Stimulated activated CD8-positive, alpha-beta memory T cell treated with anti-CD3 and anti-CD28 coated beads, Interleukin-2, amount 100 ng/mL, for 48 hours (primary cell): ENCODE data around the gene ZSCAN9.

Source experiments
- DNase-seq, 2 donors: peaks; one replicate each; pipeline ENCODE4 v3.0.0-alpha.2; 2020; ENCODE audit warnings: low read depth in 2 of 2

The ZSCAN9 gene

DNA sequence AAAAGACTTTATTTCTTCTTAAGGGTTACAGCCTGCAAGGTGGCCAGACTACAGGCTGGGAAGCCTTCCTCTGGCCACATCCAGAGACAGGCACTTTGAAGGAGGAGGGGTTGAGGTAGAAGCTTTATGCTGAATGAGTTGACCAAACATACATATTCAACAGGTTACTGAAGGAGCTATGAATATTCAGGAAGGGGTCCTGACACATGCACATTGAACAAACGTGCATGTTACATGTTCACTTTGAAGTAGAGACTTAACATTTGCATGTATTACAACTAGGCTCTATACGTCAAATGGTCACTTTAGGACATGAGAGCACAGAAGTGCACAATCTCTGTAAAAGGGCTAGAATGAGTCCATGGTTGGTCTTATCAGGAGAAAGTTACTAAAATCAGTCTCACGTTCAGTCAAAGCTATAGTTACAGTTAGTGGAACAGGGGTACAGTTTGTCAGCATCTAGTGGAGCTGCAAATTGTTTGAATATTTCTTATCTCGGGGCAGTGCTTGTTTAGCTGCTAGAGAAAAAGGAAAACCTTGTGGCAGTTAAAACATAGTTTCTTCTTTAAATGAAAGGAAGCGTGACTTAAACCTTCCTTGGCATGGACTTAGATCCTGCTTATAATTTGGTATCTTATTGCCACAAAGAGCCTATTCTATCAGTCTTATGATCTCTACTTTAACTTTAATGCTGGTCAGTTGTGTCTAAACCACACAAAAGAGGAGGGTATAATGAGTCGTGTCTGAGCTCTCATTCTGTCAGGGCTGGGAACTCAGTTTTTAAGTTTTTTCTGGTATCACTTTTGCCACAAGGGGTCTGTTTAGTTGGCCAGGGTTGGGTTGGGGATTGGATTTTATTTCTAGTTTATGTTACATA is 4.6 kb upstream of the ZSCAN9 start:
- DNase-seq: no peak

DNA sequence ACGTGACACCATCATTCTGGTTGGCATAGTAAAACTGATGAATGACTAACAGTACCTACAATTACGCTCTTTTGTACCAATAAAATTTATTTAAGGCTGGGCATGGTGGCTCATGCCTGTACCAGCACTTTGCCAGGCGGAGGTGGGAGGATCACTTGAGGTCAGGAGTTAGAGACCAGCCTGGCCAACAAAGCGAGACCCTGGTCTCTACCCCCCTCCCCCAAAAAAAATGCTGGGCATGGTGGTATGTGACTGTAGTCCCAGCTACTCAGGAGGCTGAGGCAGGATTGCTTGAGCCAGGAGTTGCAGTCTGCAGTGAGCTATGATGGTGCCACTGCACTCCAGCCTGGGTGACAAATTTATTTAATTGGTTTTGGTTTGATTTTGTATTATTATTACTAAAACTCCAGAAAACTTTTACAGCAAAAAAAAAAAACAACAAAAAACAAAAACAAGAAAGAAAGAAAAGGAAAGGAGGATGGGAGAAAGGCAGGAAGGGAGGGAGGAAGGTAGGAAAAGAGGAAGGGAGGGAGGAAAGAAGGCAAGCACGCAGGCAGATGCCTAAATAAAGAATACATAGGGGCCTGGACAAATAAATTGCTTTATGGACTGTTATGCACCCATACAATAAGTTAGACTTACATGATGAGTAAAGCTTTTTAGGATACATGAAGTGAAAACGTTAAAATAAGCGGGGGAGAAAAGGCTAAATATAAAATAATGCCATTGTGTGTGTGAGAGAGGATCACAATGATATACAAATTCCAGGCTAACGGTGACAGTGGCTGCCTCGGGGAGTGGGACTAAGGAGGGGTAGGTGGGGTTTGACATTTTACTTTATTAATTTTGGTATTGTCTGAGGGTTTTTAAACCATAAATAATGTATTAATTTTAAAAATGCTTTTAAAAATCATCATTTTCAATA is 682 bp upstream of the ZSCAN9 start:
- DNase-seq: no peak

DNA sequence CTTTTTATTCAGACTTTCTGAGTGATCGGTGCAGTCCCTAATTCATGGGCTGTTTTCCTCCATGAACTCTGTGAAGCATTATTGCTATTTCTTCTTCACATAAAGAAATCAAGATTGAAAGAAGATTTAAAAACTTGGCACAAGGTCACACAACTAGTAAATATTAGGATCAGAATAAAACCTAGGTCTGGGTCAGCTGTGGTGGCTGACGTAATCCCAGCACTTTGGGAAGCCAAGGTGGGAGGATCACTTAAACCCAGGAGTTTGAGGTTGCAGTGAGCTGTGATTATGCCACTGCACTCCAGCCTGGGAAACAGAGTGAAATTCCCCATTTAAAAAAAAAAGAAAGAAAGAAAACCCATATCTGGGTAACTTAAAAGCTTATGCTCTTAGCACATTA is 1.4 kb downstream of the ZSCAN9 start:
- DNase-seq: no peak

DNA sequence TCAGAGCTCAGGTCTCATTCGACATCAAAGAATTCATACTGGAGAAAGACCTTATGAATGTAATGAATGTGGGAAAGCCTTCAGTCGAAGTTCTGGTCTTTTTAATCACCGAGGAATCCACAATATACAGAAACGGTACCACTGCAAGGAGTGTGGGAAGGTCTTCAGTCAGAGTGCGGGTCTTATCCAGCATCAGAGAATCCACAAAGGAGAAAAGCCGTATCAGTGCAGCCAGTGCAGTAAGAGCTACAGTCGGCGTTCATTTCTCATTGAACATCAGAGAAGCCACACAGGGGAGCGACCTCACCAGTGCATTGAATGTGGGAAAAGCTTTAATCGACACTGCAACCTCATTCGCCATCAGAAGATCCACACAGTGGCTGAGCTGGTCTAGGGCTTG is 7.7 kb downstream of the ZSCAN9 start:
- DNase-seq: no peak

DNA sequence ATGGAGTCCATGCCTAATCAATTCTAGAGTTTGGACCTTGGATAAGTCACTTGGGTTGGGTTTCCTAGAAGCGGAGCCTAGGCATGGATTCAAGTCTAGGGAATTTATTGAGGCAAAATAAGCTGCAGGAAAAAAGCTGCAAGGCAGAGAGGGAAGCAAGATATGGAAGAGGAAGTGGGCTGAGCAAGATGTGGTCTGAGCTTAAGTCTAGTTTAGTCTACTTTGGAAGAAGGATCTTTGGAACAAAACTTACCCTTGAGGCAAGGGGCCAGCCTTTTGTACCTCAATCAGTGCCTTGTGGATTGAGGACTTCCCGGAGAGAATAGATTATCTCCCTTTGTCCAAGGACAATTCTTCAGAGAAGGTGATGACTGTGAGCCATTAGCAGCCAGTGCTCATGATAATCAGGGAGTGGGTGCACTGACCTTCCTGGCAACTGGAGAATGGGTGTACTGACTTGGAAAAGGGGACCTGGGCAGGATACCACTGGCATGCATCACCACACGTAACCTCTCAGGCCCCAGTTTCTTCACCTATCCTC is 10.9 kb downstream of the ZSCAN9 start:
- no peak for DNase-seq

DNA sequence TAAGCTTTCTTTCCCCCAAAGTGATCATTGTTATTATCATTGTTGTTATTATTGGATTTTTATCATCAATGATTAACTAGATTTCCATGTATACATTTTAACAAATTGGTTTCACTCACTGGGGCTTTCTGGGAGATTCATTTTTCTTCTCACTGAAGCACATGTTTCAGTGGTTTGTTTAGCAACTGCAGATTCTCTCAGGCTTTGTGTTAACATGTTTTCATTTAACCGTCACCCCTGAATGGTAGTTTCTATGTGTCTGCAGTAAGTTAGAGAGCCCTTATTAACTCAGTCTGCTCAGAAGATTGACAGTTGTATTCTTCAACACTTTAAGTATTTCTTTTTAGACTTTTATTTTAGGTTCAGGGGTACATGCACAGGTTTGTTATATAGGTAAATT is 14.6 kb downstream of the ZSCAN9 start:
- DNase-seq: no peak

DNA sequence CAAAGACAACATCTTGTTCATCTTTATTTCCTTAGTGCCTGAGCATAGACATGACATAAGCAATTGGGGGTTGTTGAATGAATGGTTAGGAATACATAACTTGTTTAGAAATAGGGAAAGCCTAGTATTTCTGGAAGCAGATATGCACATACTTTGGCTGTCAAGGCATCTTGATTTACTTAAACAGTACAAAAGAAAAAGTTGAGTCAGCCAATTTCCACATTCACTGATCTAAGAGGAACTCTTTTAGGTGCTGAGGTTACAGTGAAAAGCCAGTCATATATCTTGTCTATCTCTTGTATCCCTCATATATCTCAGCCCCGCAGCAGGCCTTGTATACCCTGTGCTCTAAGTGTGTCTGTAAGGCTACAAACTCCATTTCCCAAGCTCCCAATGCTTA is 15.4 kb downstream of the ZSCAN9 start:
- DNase-seq: no peak

DNA sequence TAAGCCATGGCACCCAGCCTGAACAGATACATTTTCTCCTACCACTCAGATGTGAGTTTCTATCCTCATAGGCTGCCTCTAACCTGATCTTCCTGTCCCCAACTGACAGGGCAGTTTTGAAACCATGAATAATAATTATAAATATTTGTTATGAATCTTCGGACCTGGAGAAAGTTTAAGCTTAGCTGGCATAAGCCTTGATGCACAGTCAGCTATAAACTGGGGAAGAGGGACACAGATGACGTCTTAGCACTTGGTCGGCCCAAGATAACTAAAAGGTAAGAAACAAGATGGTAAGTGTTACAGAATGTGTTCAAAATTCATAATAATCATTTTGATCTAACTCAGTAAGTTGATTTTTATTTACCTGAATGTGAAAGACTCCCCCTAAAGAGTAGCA is 18.9 kb downstream of the ZSCAN9 start:
- DNase-seq: no peak

DNA sequence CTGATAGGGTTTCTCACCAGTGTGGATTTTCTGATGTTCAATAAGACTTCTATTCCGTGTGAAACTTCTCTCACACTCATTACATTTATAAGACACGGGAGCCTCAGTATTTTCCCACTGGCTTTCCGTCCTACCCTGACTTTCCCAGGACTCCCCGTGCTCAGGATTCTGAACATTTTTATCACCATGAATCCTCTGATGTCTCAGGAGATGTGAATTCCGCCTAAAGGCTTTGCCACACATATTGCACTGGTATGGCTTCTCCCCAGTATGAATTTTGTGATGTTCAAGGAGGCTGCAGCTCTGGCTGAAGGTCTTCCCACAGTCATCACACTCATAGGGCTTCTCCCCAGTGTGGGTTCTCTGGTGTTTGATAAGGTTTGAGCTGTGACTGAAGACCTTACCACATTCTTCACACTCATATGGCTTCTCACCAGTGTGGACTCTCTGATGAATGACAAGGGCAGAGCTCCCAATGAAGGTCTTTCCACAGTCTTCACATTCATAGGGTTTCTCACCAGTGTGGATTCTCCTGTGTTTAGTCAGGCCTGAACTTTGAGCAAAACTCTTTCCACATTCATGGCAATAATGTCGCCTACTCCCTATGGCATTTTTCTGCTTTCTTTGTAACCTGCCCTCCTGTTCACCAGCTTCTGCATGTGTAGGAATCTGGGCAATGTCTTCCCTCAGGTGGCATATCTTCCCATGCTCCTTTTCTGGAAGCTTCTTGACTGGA is 20.3 kb downstream of the ZSCAN9 start:
- DNase-seq: no peak

DNA sequence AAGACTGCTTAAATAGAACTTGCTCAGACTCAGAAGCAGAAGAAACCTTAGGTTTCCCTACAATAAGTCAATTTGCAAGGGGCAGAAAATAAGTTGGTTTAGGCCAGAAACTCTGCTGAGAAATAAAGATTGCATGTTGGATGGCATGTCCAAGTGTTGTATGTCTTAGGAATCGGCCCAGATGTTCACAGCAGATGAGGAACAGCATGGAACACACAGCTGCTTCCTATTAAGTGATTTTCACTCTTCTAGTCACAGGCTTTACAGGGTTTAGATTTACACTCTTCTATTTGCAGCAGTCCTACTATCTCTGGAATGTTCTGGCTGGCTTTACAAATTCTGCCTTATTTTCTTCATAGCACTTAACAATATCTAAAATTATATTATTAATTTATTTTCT is 23.8 kb downstream of the ZSCAN9 start:
- DNase-seq: no peak

DNA sequence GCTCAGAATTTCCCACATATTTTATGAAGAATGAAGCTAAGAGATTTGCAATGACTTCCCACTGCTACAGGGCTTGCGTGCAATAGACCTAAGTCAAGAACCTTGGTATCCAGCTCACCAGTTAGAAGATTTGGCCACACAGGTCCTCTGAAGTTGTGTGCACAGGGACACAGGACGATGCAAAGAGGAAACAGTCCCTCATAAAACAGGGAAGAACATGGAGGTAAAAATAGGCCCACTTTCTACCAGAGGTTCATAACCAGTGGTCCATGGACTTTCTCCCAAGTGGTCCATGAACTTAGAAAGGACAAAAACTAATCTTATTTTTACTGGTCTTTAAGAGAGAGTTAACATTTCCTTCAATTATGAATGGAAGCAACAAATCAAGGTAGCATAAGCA is 25.7 kb downstream of the ZSCAN9 start:
- DNase-seq: no peak

DNA sequence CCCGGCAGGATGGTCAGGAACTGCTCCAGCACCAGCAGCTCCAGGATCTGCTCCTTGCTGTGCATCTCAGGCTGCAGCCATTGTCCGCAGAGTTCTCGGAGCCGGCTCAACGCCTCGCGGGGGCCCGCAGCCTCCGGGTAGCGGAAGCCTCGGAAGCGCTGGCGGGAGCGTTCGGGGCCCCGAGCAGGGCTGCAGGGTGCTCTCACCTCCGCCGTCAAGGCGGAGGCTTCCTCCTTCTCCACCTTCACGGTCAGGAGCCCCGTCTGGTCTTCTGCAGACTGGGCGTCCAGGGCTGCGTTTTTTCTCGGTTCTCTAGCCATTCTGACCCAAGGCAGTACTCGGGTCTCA is 26.6 kb downstream of the ZSCAN9 start:
- peak; percentile 14 to 20 for DNase-seq

DNA sequence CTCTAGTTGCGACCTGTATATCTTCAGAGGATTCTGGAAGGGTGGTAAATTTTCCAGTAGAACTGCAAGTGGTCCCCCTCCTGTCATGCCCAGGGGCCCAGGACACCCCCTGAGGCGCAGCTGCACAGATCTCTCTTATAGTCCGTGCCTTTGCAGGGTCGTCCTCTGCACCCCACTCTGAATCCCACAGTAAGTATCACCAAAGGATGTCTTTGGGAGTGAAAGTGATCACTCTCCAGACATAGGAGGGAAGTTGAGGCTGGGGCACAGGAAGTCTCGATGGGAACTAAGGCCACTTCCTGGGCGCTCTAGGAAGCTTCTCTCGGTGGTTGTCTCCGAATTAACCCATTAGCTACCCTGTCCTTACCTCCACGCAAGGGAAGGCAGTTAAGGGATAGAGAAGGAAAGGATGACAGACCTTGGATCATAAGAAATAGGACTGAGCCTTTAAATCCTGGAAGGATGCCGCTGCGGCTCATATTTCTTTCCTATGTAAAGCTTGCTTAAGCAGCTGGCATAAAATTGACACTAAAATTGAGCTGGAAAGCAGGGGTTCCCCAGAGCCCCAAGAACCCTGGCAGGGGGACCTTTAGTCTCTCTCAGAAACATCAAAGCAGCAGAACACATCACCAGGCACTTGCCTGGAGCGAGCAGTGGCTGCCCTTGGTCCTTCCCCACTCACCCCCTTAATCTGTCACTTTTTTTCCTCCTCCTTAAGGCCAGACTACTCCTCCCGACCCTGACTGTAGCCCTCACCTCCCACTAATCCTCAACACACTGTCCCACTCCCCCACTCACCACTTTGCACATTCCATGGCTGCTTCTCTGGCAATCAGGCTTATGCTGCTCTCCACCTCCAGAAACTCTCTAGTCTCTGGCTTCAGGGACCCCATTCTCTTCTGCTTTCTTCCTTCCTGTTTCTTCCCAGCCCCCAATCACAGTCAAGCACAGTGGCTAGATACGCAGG is 27.2 kb downstream of the ZSCAN9 start, which contains the start of gene ZKSCAN4:
Gene ZKSCAN4, minus strand, starts transcription at position 261 of the 967 bp plus-strand sequence. CDS start 289 bp downstream, outside the sequence.
- DNase-seq: peak; percentile 47 to 69

DNA sequence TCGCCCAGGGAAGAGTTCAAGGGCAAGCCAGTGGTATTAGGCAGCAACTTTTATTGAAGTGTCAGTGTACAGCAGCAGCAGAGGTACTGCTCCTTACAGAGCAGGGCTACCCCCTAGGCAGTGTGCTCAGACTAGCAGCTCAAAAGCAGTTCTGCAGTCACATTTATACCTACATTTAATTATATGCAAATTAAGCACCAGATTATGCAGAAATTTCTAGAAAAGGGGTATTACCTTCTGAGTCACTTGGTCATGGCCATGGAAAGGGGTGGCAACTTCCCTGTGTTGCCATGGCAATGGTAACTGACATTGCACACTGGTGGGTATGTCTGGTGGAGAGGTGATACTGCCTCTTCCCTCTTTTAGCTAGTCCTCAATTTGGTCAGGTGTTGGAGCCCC is 29.0 kb downstream of the ZSCAN9 start:
- no peak for DNase-seq

DNA sequence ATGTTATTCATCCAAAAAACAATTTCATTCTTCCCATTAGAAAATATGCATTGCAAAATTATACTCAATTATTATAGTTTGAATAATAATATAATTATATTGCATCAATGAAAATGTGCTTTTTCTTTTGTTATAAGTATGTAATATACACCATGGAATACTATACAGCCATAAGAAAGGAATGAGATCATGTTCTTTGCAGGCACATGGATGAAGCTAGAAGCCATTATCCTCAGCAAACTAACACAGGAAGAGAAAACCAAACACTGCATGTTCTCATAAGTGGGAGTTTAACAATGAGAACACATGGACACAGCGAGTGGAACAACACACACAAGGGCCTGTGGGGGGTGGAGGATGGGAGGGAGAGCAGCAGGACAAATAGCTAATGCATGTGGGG is 32.0 kb downstream of the ZSCAN9 start:
- no peak for DNase-seq

DNA sequence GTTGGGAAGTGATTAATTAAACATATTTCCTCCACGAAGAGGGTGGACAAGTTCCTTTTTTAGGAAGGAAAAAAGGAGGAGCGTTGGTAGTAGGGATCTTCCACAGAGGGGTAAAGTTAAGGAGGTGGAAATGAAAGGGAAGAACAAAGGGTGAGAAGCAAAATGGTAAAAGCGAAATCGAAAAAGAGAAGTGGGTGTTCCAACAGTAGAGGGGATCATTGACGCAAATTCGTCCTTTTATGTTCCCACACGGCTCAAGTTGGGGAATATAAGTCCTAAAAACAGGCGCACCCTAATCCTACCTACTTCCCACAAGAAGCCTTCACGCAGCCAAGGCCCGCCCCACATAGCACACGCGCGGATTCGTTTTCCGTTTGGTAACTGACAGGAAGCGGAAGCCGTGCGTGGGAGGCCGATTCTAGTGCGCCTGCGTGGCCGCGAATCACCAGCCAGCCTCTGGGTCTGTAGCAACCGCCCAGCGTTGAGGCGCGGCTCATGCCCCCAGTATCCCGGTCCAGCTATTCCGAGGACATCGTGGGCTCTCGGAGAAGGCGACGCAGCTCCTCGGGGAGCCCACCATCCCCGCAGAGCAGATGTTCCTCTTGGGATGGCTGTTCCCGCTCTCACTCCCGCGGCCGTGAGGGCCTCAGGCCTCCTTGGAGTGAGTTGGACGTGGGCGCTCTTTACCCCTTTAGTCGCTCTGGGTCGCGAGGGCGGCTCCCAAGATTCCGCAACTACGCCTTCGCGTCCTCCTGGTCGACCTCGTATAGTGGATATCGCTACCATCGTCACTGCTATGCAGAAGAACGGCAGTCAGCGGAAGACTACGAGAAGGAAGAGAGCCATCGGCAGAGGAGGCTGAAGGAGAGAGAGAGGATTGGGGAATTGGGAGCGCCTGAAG is 34.1 kb downstream of the ZSCAN9 start, which contains the start of gene NKAPL:
Gene NKAPL, plus strand, starts transcription at position 421 of the 901 bp plus-strand sequence. Its CDS starts 75 bp downstream, at position 496.
- DNase-seq: peak; percentile 46 to 54

DNA sequence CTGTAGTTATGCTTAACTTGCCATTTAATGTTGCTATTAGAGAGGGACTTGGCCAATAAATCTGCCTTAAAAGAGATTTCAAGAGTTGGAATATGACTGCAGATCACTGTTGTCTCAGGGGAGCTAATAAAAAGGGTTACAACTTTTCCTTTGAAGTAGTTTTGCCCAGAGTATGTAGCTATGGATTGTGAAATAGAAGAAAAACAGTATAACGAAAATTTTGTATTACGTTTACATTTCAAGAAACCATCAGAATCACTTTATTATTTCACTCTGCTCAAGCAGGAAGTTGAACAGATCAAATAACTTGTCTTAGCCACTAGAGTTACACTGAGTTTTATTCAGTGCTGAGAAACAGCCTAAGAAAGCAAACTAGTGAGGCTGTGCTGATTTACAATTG is 38.8 kb downstream of the ZSCAN9 start:
- no peak for DNase-seq

DNA sequence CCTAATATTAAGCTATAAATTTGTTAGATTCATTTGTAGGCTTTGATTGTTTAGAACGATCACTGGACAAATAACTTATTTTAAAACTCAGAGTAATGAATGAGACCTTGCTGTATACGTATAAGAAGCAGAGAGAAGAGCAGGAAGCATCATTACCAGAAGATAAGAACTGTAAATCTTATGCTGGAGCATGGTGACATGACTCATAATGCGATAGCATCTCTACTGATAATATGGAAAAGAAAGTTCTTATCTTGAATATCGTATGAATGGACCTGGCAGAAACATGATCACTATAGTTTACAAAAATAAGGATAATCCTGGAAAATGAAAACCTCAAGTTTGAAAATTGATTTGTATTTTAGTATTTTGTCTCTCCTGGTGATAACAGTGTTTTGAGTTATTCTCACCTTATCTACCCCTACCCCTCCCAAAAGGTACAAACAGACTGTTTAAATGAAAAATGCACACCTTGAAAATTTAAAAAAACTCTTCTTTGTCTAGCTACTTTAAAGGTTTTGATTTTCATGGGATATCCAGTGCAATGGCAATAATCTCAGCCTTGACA is 39.8 kb downstream of the ZSCAN9 start:
- no peak for DNase-seq

DNA sequence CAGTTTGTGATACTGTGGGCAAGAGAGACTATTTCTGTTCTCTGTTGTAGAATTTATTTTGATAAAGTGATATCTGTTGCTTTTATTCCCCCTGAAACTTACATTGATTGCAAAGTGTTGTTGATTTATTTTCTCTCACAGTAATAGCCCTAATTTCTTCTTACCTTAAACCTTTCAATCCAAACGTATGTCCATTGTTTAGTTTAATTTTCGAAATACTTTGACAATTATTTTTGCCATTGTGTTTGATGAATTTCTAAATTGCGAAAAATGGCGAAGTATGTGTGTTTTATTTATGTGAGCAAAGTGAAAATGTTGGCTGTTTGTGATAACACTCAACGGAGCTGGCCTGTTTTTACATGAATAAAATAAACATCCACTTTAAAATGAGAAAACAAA is 41.5 kb downstream of the ZSCAN9 start:
- no peak for DNase-seq
